ENCODE results near the gene SPIN1.

Gene SPIN1

GRCh38 chr9:88451160-88451559, 62.9 kb downstream of the SPIN1 start:
- TF ChIP-seq FOXM1 (IDR thresholded peaks at IDR 0.05; ENCODE audit: borderline replicate concordance, low read depth) (no peak), EP300 (IDR thresholded peaks at IDR 0.05; ENCODE audit: borderline replicate concordance) (no peak), TEAD4 (IDR thresholded peaks at IDR 0.05) (no peak), MAX (IDR thresholded peaks at IDR 0.05) (no peak), ZBTB7A (IDR thresholded peaks at IDR 0.05; ENCODE audit: low read depth) (no peak), TAF1 (IDR thresholded peaks at IDR 0.05; ENCODE audit: low read depth) (no peak), CEBPB (IDR thresholded peaks at IDR 0.05) (no peak), REST (IDR thresholded peaks at IDR 0.05; ENCODE audit: low read depth) (no peak), CREB1 (IDR thresholded peaks at IDR 0.05; ENCODE audit: low read depth) (no peak), NFIC (IDR thresholded peaks at IDR 0.05) (no peak), YY1 (IDR thresholded peaks at IDR 0.05; ENCODE audit: low read depth) (no peak)

- TF ChIP-seq CREB1 (IDR thresholded peaks at IDR 0.05; ENCODE audit: low read depth) (no peak), MAX (IDR thresholded peaks at IDR 0.05) (no peak), USF1 (IDR thresholded peaks at IDR 0.05) (no peak), YY1 (IDR thresholded peaks at IDR 0.05; ENCODE audit: low read depth) (no peak), TAF1 (IDR thresholded peaks at IDR 0.05; ENCODE audit: low read depth) (no peak), EGR1 (IDR thresholded peaks at IDR 0.05) (no peak), ZBTB7A (IDR thresholded peaks at IDR 0.05; ENCODE audit: low read depth) (no peak), NFIC (IDR thresholded peaks at IDR 0.05) (no peak), FOXM1 (IDR thresholded peaks at IDR 0.05; ENCODE audit: borderline replicate concordance, low read depth) (no peak), TCF12 (IDR thresholded peaks at IDR 0.05; ENCODE audit: low read depth) (no peak)
Observed at GRCh38 chr9:88458716-88459465, 70.6 kb downstream of the SPIN1 start.

GRCh38 chr9:88460587-88461332, 72.5 kb downstream of the SPIN1 start:
- TF ChIP-seq ZBTB7A (IDR thresholded peaks at IDR 0.05; ENCODE audit: low read depth): no peak
- TF ChIP-seq CREB1 (IDR thresholded peaks at IDR 0.05; ENCODE audit: low read depth): no peak
- TF ChIP-seq FOXM1 (IDR thresholded peaks at IDR 0.05; ENCODE audit: borderline replicate concordance, low read depth): no peak
- TF ChIP-seq TEAD4 (IDR thresholded peaks at IDR 0.05): no peak
- no peak for TF ChIP-seq NFIC (IDR thresholded peaks at IDR 0.05)
- no peak for TF ChIP-seq RAD21 (IDR thresholded peaks at IDR 0.05; ENCODE audit: low read depth)
- no peak for TF ChIP-seq REST (IDR thresholded peaks at IDR 0.05; ENCODE audit: low read depth)
- no peak for TF ChIP-seq EP300 (IDR thresholded peaks at IDR 0.05; ENCODE audit: borderline replicate concordance)
- no peak for TF ChIP-seq USF1 (IDR thresholded peaks at IDR 0.05)
- TF ChIP-seq EGR1 (IDR thresholded peaks at IDR 0.05): no peak
- TF ChIP-seq MAX (IDR thresholded peaks at IDR 0.05): no peak
- no peak for TF ChIP-seq TAF1 (IDR thresholded peaks at IDR 0.05; ENCODE audit: low read depth)
- no peak for TF ChIP-seq YY1 (IDR thresholded peaks at IDR 0.05; ENCODE audit: low read depth)
- TF ChIP-seq TCF12 (IDR thresholded peaks at IDR 0.05; ENCODE audit: low read depth): no peak
- TF ChIP-seq CEBPB (IDR thresholded peaks at IDR 0.05): no peak

GRCh38 chr9:88462191-88462590, 73.9 kb downstream of the SPIN1 start:
- TF ChIP-seq ZBTB7A (IDR thresholded peaks at IDR 0.05; ENCODE audit: low read depth): no peak

- TF ChIP-seq EP300 (IDR thresholded peaks at IDR 0.05; ENCODE audit: borderline replicate concordance) (no peak), USF1 (IDR thresholded peaks at IDR 0.05) (no peak), TEAD4 (IDR thresholded peaks at IDR 0.05) (no peak), FOXM1 (IDR thresholded peaks at IDR 0.05; ENCODE audit: borderline replicate concordance, low read depth) (no peak), EGR1 (IDR thresholded peaks at IDR 0.05) (no peak), RAD21 (IDR thresholded peaks at IDR 0.05; ENCODE audit: low read depth) (no peak), NFIC (IDR thresholded peaks at IDR 0.05) (no peak)
Observed at GRCh38 chr9:88464851-88465250, 76.6 kb downstream of the SPIN1 start.
